B cell (primary cell): ENCODE results near the gene TMEM132A. TPM values are rescaled to one million over a fixed set of nuclear protein-coding genes. Genes with fewer than 3 reads are reported as not detected.

Experiments used
- ATAC-seq: fragments of 200-7000 bp; cut with Tn5 transposase; one replicate; pipeline ENCODE4 v1.10.0; 2021; ENCODE audit warnings: low read depth, mild to moderate bottlenecking, moderate number of reproducible peaks, moderate library complexity
- CTCF ChIA-PET: fragments of 350-600 bp; sonication (Branson Sonifier 250); formaldehyde crosslinking; loops from one replicate; lab custom pipeline; 2021; ENCODE audit warnings: antibody characterized with exemption, inconsistent platforms; lab: Charles Lee
- POLR2A ChIA-PET: fragments of 350-600 bp; sonication (Branson Sonifier 250); formaldehyde crosslinking; loops from one replicate; lab custom pipeline; 2021; ENCODE audit warnings: antibody characterized with exemption; lab: Charles Lee
- DNase-seq: peaks from one replicate; pipeline ENCODE4 v3.0.0; 2013
- H2AFZ ChIP-seq: 2 replicates; pipeline ENCODE4 v1.6.1; 2012; ENCODE audit warnings: mild to moderate bottlenecking, low read depth, low read length; ENCODE audit not compliant: insufficient read depth, poor library complexity, severe bottlenecking
- H3K27ac ChIP-seq, 2 donors: 1 replicate in 1 of 2; 2 replicates in 1 of 2; pipeline ENCODE4 v1.5.1; 2012 to 2013; ENCODE audit warnings: low read length in 2 of 2, mild to moderate bottlenecking in 2 of 2, moderate library complexity in 1 of 2
- H3K27me3 ChIP-seq, 4 experiments: fragments of 200-600 bp in 1 of 4; sonication (generic) in 1 of 4; replicated peaks in 1 of 4; 1 replicate in 2 of 4; 2 replicates in 2 of 4; pipeline versions ENCODE4 v1.6.1 to v1.7.0; 2013 to 2016; ENCODE audit warnings: low read length in 3 of 4, mild to moderate bottlenecking in 2 of 4, mixed read lengths in 1 of 4, moderate library complexity in 1 of 4; ENCODE audit not compliant: insufficient read depth in 4 of 4, control insufficient read depth in 3 of 4; ENCODE audit errors: control extremely low read depth in 1 of 4
- H3K36me3 ChIP-seq, 2 experiments: replicated peaks in 1 of 2; 1 replicate in 1 of 2; 2 replicates in 1 of 2; pipeline versions ENCODE4 v1.6.1 to v1.7.1; 2013; ENCODE audit warnings: low read length in 1 of 2; ENCODE audit not compliant: insufficient read depth in 2 of 2, control insufficient read depth in 1 of 2; ENCODE audit errors: control extremely low read depth in 1 of 2, extremely low read depth in 1 of 2
- H3K4me1 ChIP-seq, 2 donors: fragments of 200-600 bp in 1 of 2; sonication (generic) in 1 of 2; 1 replicate in 1 of 2; 2 replicates in 1 of 2; pipeline versions ENCODE4 v1.5.1 to v1.6.1; 2013 to 2017; ENCODE audit warnings: low read length in 2 of 2; ENCODE audit not compliant: control insufficient read depth in 2 of 2, insufficient read depth in 2 of 2
- H3K4me2 ChIP-seq: replicated peaks from 2 replicates; pipeline ENCODE3; 2012; ENCODE audit warnings: mild to moderate bottlenecking, low read depth, low read length; ENCODE audit not compliant: poor library complexity, severe bottlenecking
- H3K4me3 ChIP-seq, 5 experiments: fragments of 200-600 bp in 1 of 5; sonication (generic) in 1 of 5; 1 replicate in 3 of 5; 2 replicates in 2 of 5; pipeline versions ENCODE4 v1.5.1 to v1.7.0; 2011 to 2016; ENCODE audit warnings: low read length in 4 of 5, mild to moderate bottlenecking in 4 of 5, low read depth in 2 of 5, control low read depth in 1 of 5, moderate library complexity in 1 of 5; ENCODE audit not compliant: insufficient read depth in 1 of 5; ENCODE audit errors: control extremely low read depth in 1 of 5, extremely low read depth in 1 of 5
- H3K79me2 ChIP-seq: fragments of 200-600 bp; sonication (generic); one replicate; pipeline ENCODE4 v1.6.0; 2016; ENCODE audit warnings: low read length; ENCODE audit not compliant: control insufficient read depth, insufficient read depth
- H3K9ac ChIP-seq: fragments of 200-600 bp; sonication (generic); 2 replicates; pipeline ENCODE4 v1.6.1; 2017; ENCODE audit warnings: mild to moderate bottlenecking, low read length, moderate library complexity
- H3K9me3 ChIP-seq, 3 donors: one replicate each; pipeline versions ENCODE4 v1.6.1 to v1.7.1; 2013; ENCODE audit warnings: low read length in 2 of 3; ENCODE audit not compliant: control insufficient read depth in 2 of 3, insufficient read depth in 1 of 3; ENCODE audit errors: control extremely low read depth in 1 of 3
- H4K20me1 ChIP-seq: 2 replicates; pipeline ENCODE4 v1.6.0; 2012; ENCODE audit warnings: mild to moderate bottlenecking, low read length; ENCODE audit not compliant: insufficient read depth, control insufficient read depth, poor library complexity, severe bottlenecking
- H3K27ac Mint-ChIP-seq: one replicate; pipeline ENCODE4 v1.8.0; 2021; ENCODE audit warnings: mixed read lengths
- H3K27me3 Mint-ChIP-seq: one replicate; pipeline ENCODE4 v1.8.0; 2021; ENCODE audit warnings: mixed read lengths
- H3K4me1 Mint-ChIP-seq: one replicate; pipeline ENCODE4 v1.8.0; 2021; ENCODE audit warnings: mixed read lengths
- H3K4me3 Mint-ChIP-seq: one replicate; pipeline ENCODE4 v1.8.0; 2021; ENCODE audit warnings: mixed read lengths
- H3K9me3 Mint-ChIP-seq: one replicate; pipeline ENCODE4 v1.8.0; 2022; ENCODE audit warnings: mixed read lengths; ENCODE audit not compliant: insufficient read depth
- CTCF ChIP-seq: fragments of 200-600 bp; IDR thresholded peaks from one replicate; pipeline ENCODE4 v1.8.0; 2022; ENCODE audit warnings: antibody characterized with exemption, mild to moderate bottlenecking
- EZH2 ChIP-seq: IDR thresholded peaks from 2 replicates; pipeline ENCODE4 v1.6.1; 2012; ENCODE audit warnings: borderline replicate concordance, low read depth, mild to moderate bottlenecking, moderate library complexity, low read length; ENCODE audit not compliant: insufficient read depth, poor library complexity, severe bottlenecking
- WGBS: methylation state at CpG from one replicate; pipeline ENCODE4 v1.1.5; 2013; ENCODE audit warnings: missing lambda C conversion rate; ENCODE audit not compliant: insufficient coverage; 5-methylcytosine and 5-hydroxymethylcytosine counted together
- intact Hi-C: fragments of 100-400 bp; cut with micrococcal nuclease; formaldehyde crosslinking; loops from one replicate; pipeline ENCODE4 v1.10.0; 2022
- polyA plus RNA-seq: library from polyadenylated mRNA; depleted of rRNA; stranded (reverse); fragments of >200 nt; gene quantifications from 2 replicates; pipeline ENCODE4 v1.2.3, GENCODE V29; 2012
- total RNA-seq, 2 donors: library from RNA; stranded (reverse); fragments of 120-200 nt in 1 of 2; gene quantifications; 1 replicate in 1 of 2; 2 replicates in 1 of 2; pipeline versions ENCODE4 v1.2.3 to v1.2.4, GENCODE V29; 2013 to 2022

TMEM132A gene
- total and polyA plus RNA-seq, 2 donors (not counting 1 experiment from before 2014, with no cell fraction given), result 1.2 to 11.3 TPM

GRCh38 chr11:60978546-60979380 is 54.5 kb downstream of the TMEM132A start:
- Mint-ChIP-seq H3K27me3 (no peaks in the 10 kb centered on the region), H3K9me3 (no peaks in the 10 kb centered on the region), H3K4me1 (peaks cover 20% of the 10 kb centered on the region), H3K4me3 (no peak overlapping the region), H3K27ac (no peak overlapping the region)
- ChIA-PET POLR2A (no interaction called here), CTCF (interaction anchor here (2.0 kb wide), 1 partner anchor 9 kb away, joined by 4 read pairs; no protein-coding TSS in a partner anchor)
- Histone ChIP-seq H3K36me3 (no peaks in the 10 kb centered on the region), H3K27ac (no peak overlapping the region), H3K9ac (no peak overlapping the region), H3K27me3 (no peaks in the 10 kb centered on the region), H3K4me1 (peaks cover 12 to 13% of the 10 kb centered on the region in 2 donors), H3K4me3 (no peak overlapping the region), H3K79me2 (peaks cover 6% of the 10 kb centered on the region), H2AFZ (no peak overlapping the region), H4K20me1 (no peaks in the 10 kb centered on the region), H3K4me2 (no peak overlapping the region), H3K9me3 (no peaks in the 10 kb centered on the region)
- WGBS, result 86% methylated on average over 5 of the region's 10 CpGs
- no peak for TF ChIP-seq CTCF
- TF ChIP-seq EZH2, result no peak
- intact Hi-C loops, result no loop called here
- no peak for DNase-seq
- no peak for ATAC-seq

- H3K9ac ChIP-seq, result no peak overlapping the region
- intact Hi-C loops, result no loop called here
- no peak overlapping the region for H3K27ac Mint-ChIP-seq
Observed at GRCh38 chr11:60981515-60981914, 57.3 kb downstream of the TMEM132A start.

More at GRCh38 chr11:60981515-60981914, 57.3 kb downstream of the TMEM132A start:
- ATAC-seq (no peak), DNase-seq (no peak)
- H4K20me1 ChIP-seq, result no peaks in the 10 kb centered on the region
- H3K27me3 Mint-ChIP-seq, result no peaks in the 10 kb centered on the region
- H3K79me2 ChIP-seq, result peaks cover 4% of the 10 kb centered on the region
- H3K4me2 ChIP-seq, result no peak overlapping the region
- CTCF ChIA-PET, result interaction anchor here (1.6 kb wide), 1 partner anchor 11 kb away, joined by 6 read pairs; no protein-coding TSS in a partner anchor
- H3K4me1 Mint-ChIP-seq, result peaks cover 39% of the 10 kb centered on the region
- H3K4me3 ChIP-seq, result no peak overlapping the region
- WGBS, result 98% methylated on average over 12 of the region's 12 CpGs
- H2AFZ ChIP-seq, result no peak overlapping the region
- H3K4me1 ChIP-seq, result peaks cover 22 to 30% of the 10 kb centered on the region in 2 donors
- H3K9me3 ChIP-seq, result no peaks in the 10 kb centered on the region
- no peaks in the 10 kb centered on the region for H3K27me3 ChIP-seq
- POLR2A ChIA-PET, result no interaction called here
- TF ChIP-seq CTCF (no peak), EZH2 (no peak)
- H3K4me3 Mint-ChIP-seq, result no peak overlapping the region
- no peak overlapping the region for H3K27ac ChIP-seq
- H3K36me3 ChIP-seq, result no peaks in the 10 kb centered on the region
- no peaks in the 10 kb centered on the region for H3K9me3 Mint-ChIP-seq
